ENCODE measurements around the gene CBFA2T3.

The CBFA2T3 gene

DNA sequence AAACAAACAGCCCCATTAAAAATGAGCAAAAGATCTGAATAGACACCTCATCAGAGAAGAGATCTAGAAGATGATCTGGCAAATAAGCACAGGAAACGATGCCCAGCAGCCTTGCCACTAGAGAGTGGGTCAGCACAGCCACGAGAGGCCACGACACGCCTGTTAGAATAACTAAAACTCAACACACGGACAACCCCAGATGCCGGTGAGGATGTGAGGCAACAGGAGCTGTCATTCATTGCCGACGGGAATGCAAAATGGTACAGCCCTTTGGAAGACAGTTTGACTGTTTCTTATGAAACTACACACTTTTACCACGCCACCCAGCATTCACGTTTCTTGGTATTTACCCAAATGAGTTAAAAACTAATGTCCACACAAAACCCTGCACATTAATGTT lies 31.5 kb downstream of the CBFA2T3 start:
- TF ChIP-seq FOXM1 (IDR thresholded peaks at IDR 0.05; ENCODE audit: borderline replicate concordance, low read depth) (no peak), TAF1 (IDR thresholded peaks at IDR 0.05; ENCODE audit: low read depth) (no peak), CEBPB (IDR thresholded peaks at IDR 0.05) (no peak), RAD21 (IDR thresholded peaks at IDR 0.05; ENCODE audit: low read depth) (no peak), TCF12 (IDR thresholded peaks at IDR 0.05; ENCODE audit: low read depth) (no peak), NFIC (IDR thresholded peaks at IDR 0.05) (no peak), ZBTB7A (IDR thresholded peaks at IDR 0.05; ENCODE audit: low read depth) (no peak), YY1 (IDR thresholded peaks at IDR 0.05; ENCODE audit: low read depth) (no peak), EGR1 (IDR thresholded peaks at IDR 0.05) (no peak), TEAD4 (IDR thresholded peaks at IDR 0.05) (no peak), CREB1 (IDR thresholded peaks at IDR 0.05; ENCODE audit: low read depth) (no peak)
- TF ChIP-seq, protein P1, sequence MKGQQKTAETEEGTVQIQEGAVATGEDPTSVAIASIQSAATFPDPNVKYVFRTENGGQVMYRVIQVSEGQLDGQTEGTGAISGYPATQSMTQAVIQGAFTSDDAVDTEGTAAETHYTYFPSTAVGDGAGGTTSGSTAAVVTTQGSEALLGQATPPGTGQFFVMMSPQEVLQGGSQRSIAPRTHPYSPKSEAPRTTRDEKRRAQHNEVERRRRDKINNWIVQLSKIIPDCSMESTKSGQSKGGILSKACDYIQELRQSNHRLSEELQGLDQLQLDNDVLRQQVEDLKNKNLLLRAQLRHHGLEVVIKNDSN (IDR thresholded peaks at IDR 0.05): no peak
- TF ChIP-seq, protein P2, sequence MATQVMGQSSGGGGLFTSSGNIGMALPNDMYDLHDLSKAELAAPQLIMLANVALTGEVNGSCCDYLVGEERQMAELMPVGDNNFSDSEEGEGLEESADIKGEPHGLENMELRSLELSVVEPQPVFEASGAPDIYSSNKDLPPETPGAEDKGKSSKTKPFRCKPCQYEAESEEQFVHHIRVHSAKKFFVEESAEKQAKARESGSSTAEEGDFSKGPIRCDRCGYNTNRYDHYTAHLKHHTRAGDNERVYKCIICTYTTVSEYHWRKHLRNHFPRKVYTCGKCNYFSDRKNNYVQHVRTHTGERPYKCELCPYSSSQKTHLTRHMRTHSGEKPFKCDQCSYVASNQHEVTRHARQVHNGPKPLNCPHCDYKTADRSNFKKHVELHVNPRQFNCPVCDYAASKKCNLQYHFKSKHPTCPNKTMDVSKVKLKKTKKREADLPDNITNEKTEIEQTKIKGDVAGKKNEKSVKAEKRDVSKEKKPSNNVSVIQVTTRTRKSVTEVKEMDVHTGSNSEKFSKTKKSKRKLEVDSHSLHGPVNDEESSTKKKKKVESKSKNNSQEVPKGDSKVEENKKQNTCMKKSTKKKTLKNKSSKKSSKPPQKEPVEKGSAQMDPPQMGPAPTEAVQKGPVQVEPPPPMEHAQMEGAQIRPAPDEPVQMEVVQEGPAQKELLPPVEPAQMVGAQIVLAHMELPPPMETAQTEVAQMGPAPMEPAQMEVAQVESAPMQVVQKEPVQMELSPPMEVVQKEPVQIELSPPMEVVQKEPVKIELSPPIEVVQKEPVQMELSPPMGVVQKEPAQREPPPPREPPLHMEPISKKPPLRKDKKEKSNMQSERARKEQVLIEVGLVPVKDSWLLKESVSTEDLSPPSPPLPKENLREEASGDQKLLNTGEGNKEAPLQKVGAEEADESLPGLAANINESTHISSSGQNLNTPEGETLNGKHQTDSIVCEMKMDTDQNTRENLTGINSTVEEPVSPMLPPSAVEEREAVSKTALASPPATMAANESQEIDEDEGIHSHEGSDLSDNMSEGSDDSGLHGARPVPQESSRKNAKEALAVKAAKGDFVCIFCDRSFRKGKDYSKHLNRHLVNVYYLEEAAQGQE (IDR thresholded peaks at IDR 0.05; ENCODE audit: low read depth): no peak

DNA sequence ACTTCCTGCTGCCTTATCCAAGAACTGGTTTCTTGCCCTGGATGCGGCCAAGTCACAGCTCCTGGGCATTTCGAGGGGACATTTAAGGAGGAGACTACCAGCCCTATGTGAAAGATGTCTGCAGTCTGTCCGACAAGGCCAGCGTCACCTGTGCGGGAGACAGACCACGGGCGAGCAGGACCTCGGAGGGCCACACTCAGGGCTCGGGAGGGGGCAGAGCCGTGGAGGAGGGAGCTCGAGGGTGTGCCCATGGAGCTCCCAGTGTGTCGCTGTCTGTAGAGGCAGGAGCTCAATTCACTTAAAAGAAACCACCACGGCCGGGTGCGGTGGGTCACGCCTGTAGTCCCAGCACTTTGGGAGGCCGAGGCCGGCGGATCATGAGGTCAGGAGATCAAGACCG lies 33.3 kb downstream of the CBFA2T3 start:
- TF ChIP-seq, protein P3, sequence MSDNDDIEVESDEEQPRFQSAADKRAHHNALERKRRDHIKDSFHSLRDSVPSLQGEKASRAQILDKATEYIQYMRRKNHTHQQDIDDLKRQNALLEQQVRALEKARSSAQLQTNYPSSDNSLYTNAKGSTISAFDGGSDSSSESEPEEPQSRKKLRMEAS (IDR thresholded peaks at IDR 0.05): no peak
- no peak for TF ChIP-seq CEBPB (IDR thresholded peaks at IDR 0.05)
- no peak for TF ChIP-seq EGR1 (IDR thresholded peaks at IDR 0.05)
- TF ChIP-seq TAF1 (IDR thresholded peaks at IDR 0.05; ENCODE audit: low read depth): no peak
- TF ChIP-seq CREB1 (IDR thresholded peaks at IDR 0.05; ENCODE audit: low read depth): no peak
- no peak for TF ChIP-seq FOXM1 (IDR thresholded peaks at IDR 0.05; ENCODE audit: borderline replicate concordance, low read depth)
- no peak for TF ChIP-seq TCF12 (IDR thresholded peaks at IDR 0.05; ENCODE audit: low read depth)
- no peak for TF ChIP-seq RAD21 (IDR thresholded peaks at IDR 0.05; ENCODE audit: low read depth)
- no peak for TF ChIP-seq TEAD4 (IDR thresholded peaks at IDR 0.05)
- no peak for TF ChIP-seq YY1 (IDR thresholded peaks at IDR 0.05; ENCODE audit: low read depth)
- TF ChIP-seq, protein P1 (IDR thresholded peaks at IDR 0.05): no peak
- TF ChIP-seq, protein P2 (IDR thresholded peaks at IDR 0.05; ENCODE audit: low read depth): no peak
- TF ChIP-seq EP300 (IDR thresholded peaks at IDR 0.05; ENCODE audit: borderline replicate concordance): no peak
- TF ChIP-seq NFIC (IDR thresholded peaks at IDR 0.05): no peak
- no peak for TF ChIP-seq ZBTB7A (IDR thresholded peaks at IDR 0.05; ENCODE audit: low read depth)

DNA sequence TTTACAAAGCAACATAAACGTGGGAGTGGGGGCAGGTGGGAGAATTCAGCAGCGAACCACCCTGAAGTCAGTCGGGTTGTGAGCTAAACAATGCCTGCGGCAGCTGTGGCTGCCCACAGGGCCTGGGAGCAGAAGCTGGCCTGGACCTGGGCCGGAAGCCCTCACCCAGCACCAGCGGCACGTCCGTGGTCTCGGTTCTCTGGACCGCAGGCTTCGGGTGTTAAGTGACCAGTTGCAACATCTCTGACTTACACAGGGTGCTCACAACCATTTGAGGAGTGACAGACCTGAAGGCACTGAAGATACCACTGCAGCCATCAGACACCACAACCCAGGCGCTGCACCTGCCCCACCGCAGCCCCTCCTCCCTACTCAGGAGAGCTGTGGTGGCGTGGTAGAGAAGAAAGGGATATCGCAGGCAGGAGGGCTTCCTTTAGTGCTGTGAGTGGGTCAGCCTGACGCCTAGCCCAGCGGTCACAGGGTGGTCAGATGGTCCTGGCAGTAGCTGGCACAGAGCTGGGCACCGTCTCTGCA lies 33.8 kb downstream of the CBFA2T3 start:
- TF ChIP-seq CREB1 (IDR thresholded peaks at IDR 0.05; ENCODE audit: low read depth): no peak
- TF ChIP-seq, protein P1 (IDR thresholded peaks at IDR 0.05): no peak
- no peak for TF ChIP-seq CEBPB (IDR thresholded peaks at IDR 0.05)
- TF ChIP-seq, protein P3 (IDR thresholded peaks at IDR 0.05): no peak
- no peak for TF ChIP-seq ZBTB7A (IDR thresholded peaks at IDR 0.05; ENCODE audit: low read depth)
- TF ChIP-seq FOXM1 (IDR thresholded peaks at IDR 0.05; ENCODE audit: borderline replicate concordance, low read depth): no peak
- no peak for TF ChIP-seq YY1 (IDR thresholded peaks at IDR 0.05; ENCODE audit: low read depth)
- TF ChIP-seq EGR1 (IDR thresholded peaks at IDR 0.05): no peak
- TF ChIP-seq TEAD4 (IDR thresholded peaks at IDR 0.05): no peak
- no peak for TF ChIP-seq RAD21 (IDR thresholded peaks at IDR 0.05; ENCODE audit: low read depth)

DNA sequence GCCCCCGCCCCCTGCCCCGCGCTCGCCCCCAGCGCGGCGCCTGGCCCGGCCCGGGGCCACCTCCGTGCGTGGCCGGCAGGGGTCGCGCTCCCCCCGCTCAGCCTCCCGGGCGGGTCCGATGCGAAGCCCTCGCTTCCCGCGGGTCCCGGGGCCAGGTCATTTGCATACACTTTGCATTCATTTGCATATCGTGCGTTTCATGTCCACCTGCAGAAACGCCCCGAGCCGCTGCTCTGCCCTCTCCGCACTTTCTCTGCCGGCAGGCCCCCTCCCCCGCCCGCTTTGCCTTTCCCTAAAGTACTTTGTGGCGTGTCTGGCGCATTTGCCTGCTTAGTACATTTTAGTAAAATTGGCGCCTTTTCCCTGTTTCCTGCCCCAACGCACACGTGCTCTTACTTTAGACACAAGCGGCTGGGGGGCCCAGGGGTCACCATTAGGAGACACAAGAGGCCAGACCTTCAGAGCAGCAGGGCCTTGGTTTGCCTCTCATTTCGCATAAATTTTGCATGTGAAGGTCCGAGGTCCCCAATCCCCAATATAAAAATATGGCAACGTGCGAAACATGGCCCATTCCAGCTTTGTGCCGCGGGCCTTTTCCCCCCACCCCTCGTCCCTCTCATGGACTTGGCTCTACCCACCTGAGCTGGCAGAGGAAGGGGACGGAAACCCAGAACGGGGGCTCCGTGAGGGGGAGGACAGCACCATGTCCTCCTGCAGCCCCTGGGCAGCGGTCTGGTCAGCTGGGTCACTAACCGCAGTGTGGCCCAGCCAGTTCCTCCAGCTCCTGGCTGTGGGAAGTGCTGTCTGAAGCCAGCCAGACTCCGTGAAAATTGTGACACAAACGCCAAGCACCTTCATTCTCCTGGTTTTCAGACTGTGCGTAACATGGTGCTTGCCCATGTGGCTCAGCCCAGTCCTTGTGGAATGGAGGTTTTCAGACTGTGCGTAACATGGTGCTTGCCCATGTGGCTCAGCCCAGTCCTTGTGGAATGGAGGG lies 34.8 kb downstream of the CBFA2T3 start:
- TF ChIP-seq RAD21 (IDR thresholded peaks at IDR 0.05; ENCODE audit: low read depth): peak; percentile 74
- TF ChIP-seq TCF12 (IDR thresholded peaks at IDR 0.05; ENCODE audit: low read depth): 0 out of 2 replicates have a peak, but pooled peaks have one; percentile 22
- no peak for TF ChIP-seq CREB1 (IDR thresholded peaks at IDR 0.05; ENCODE audit: low read depth)
